Caco-2 (cell line): Measurements from ENCODE around the gene IGSF21. TPM values are rescaled to one million over a fixed set of nuclear protein-coding genes. Genes with fewer than 3 reads are reported as not detected.

Experiments
- BruUV-seq: library from RNA; stranded (reverse); fragments of 400-500 nt; replicated peaks from 2 replicates; lab custom pipeline; 2021; lab: Mats Ljungman, UMichigan
- CTCF ChIA-PET: fragments of 300-600 bp; sonication (Branson Sonifier 250); formaldehyde crosslinking; loops from one replicate; lab custom pipeline; 2022; ENCODE audit warnings: antibody characterized with exemption; lab: Charles Lee
- POLR2A ChIA-PET: fragments of 300-600 bp; sonication (Branson Sonifier 250); formaldehyde crosslinking; loops from one replicate; lab custom pipeline; 2022; ENCODE audit warnings: antibody characterized with exemption; lab: Charles Lee
- DNase-seq, 2 experiments: peaks; one replicate each; pipeline versions ENCODE4 v3.0.0 to v3.0.0-alpha.2; 2020 to 2022
- H3K27me3 ChIP-seq: replicated peaks from 2 replicates; pipeline ENCODE4 v1.6.0; 2011; ENCODE audit warnings: low read length; ENCODE audit not compliant: control insufficient read depth, insufficient read depth
- H3K36me3 ChIP-seq: 2 replicates; pipeline ENCODE4 v1.5.1; 2011; ENCODE audit warnings: low read length; ENCODE audit not compliant: control insufficient read depth, insufficient read depth
- H3K4me1 ChIP-seq: fragments of 250-450 bp; sonication (Bioruptor Pico); 2 replicates; pipeline ENCODE4 v1.5.1; 2020; ENCODE audit warnings: mild to moderate bottlenecking
- H3K4me3 ChIP-seq: 2 replicates; pipeline ENCODE4 v1.5.1; 2011; ENCODE audit warnings: low read depth, mild to moderate bottlenecking, control low read depth, low read length
- H3K9me3 ChIP-seq: fragments of 250-450 bp; sonication (Bioruptor Pico); 2 replicates; pipeline ENCODE4 v1.5.1; 2020; ENCODE audit warnings: mild to moderate bottlenecking, moderate library complexity
- H3K27ac Mint-ChIP-seq: one replicate; pipeline ENCODE4 v1.8.0; 2022; ENCODE audit warnings: mixed read lengths; ENCODE audit not compliant: unreplicated experiment
- H3K27me3 Mint-ChIP-seq: one replicate; pipeline ENCODE4 v1.8.0; 2022; ENCODE audit warnings: mixed read lengths; ENCODE audit not compliant: insufficient read depth, unreplicated experiment
- H3K36me3 Mint-ChIP-seq: one replicate; pipeline ENCODE4 v1.8.0; 2022; ENCODE audit warnings: mild to moderate bottlenecking, mixed read lengths; ENCODE audit not compliant: insufficient read depth, unreplicated experiment
- H3K4me1 Mint-ChIP-seq: one replicate; pipeline ENCODE4 v1.8.0; 2022; ENCODE audit warnings: low read depth, mixed read lengths; ENCODE audit not compliant: unreplicated experiment
- H3K4me3 Mint-ChIP-seq: one replicate; pipeline ENCODE4 v1.8.0; 2022; ENCODE audit warnings: mild to moderate bottlenecking, moderate library complexity, mixed read lengths; ENCODE audit not compliant: unreplicated experiment
- H3K9me3 Mint-ChIP-seq: one replicate; pipeline ENCODE4 v1.8.0; 2022; ENCODE audit warnings: mixed read lengths; ENCODE audit not compliant: unreplicated experiment
- intact Hi-C: fragments of 100-400 bp; cut with micrococcal nuclease; formaldehyde crosslinking; loops from one replicate; pipeline ENCODE4 v1.10.0; 2022; ENCODE audit not compliant: unreplicated experiment
- total RNA-seq: library from RNA; stranded (reverse); gene quantifications from 2 replicates; pipeline ENCODE4 v1.2.3, GENCODE V29; 2022
- TF ChIP-seq, protein P1 (sequence below), 2 experiments: fragments of 200-600 bp in 1 of 2; IDR thresholded peaks; 1 replicate in 1 of 2; 2 replicates in 1 of 2; pipeline versions ENCODE4 v1.5.1 to v1.8.0; 2011 to 2022; ENCODE audit warnings: antibody characterized with exemption in 1 of 2, control low read depth in 1 of 2, inconsistent platforms in 1 of 2, low read depth in 1 of 2, low read length in 1 of 2, mild to moderate bottlenecking in 1 of 2, moderate library complexity in 1 of 2; ENCODE audit not compliant: insufficient read depth in 1 of 2, severe bottlenecking in 1 of 2, unreplicated experiment in 1 of 2

The IGSF21 gene
- total RNA-seq, 1 experiment from 2014 or later: not detected

GRCh38 chr1:18058981-18059605 lies 48.5 kb upstream of the IGSF21 start:
- ChIA-PET POLR2A (no interaction called here), CTCF (no interaction called here)
- Mint-ChIP-seq H3K9me3 (no peaks in the 10 kb centered on the region), H3K27ac (no peak overlapping the region), H3K27me3 (peaks cover 13% of the 10 kb centered on the region), H3K4me3 (no peak overlapping the region), H3K36me3 (no peaks in the 10 kb centered on the region), H3K4me1 (no peaks in the 10 kb centered on the region)
- intact Hi-C loops: no loop called here
- no TSS peak for BruUV-seq
- TF ChIP-seq, protein P1, sequence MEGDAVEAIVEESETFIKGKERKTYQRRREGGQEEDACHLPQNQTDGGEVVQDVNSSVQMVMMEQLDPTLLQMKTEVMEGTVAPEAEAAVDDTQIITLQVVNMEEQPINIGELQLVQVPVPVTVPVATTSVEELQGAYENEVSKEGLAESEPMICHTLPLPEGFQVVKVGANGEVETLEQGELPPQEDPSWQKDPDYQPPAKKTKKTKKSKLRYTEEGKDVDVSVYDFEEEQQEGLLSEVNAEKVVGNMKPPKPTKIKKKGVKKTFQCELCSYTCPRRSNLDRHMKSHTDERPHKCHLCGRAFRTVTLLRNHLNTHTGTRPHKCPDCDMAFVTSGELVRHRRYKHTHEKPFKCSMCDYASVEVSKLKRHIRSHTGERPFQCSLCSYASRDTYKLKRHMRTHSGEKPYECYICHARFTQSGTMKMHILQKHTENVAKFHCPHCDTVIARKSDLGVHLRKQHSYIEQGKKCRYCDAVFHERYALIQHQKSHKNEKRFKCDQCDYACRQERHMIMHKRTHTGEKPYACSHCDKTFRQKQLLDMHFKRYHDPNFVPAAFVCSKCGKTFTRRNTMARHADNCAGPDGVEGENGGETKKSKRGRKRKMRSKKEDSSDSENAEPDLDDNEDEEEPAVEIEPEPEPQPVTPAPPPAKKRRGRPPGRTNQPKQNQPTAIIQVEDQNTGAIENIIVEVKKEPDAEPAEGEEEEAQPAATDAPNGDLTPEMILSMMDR (IDR thresholded peaks at IDR 0.05; ENCODE audit: insufficient read depth in 1 of 2, low read depth in 1 of 2, low read length in 1 of 2, severe bottlenecking in 1 of 2, unreplicated experiment in 1 of 2): no peak
- Histone ChIP-seq H3K36me3 (no peaks in the 10 kb centered on the region), H3K4me1 (no peaks in the 10 kb centered on the region), H3K9me3 (no peaks in the 10 kb centered on the region), H3K27me3 (no peaks in the 10 kb centered on the region; the same call in 1 of the 2 replicates), H3K4me3 (no peak overlapping the region)
- DNase-seq: no peak

DNA sequence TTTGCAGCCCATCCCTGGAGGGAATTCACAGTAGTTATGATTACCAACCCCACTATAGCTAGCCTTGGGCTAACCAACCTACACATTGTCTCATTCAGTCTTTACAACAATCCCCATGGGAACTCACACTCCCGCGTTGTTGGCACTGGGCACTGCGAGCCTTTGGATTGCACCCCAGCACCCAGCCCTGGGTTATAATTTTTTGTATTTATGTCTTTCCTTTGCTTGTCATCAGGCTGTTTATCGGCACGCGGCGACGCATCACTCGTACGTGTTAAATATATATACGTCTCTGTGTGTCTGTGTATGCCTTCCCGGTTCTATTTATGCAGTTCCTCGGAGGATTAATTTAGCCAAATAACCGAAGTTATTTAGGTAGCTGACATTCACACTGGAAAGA lies 47.2 kb upstream of the IGSF21 start:
- CTCF ChIA-PET: no interaction called here

DNA sequence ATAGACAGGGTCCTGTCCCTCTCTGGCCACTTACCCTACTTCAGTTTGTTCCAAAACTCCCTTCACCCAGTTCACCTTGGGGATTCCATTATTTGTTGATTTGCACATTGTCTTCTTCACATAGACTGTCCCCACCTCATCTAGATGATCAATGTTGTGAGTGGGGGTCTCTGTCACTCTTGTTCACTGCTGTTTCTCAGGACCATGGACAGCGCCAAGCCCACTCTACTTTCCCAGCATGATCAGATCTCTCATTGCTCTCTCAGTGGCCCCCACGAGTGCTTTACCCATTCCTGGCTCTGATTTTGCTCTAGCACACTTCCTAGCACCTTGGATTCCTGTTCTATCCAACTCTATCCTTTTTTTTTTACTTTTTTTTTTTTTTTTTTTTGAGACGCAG lies 45.4 kb upstream of the IGSF21 start:
- CTCF ChIA-PET: no interaction called here
- intact Hi-C loops: no loop called here
- no TSS peak for BruUV-seq
- Mint-ChIP-seq H3K27me3 (peaks cover 7% of the 10 kb centered on the region), H3K4me3 (no peak overlapping the region), H3K36me3 (no peaks in the 10 kb centered on the region), H3K4me1 (no peaks in the 10 kb centered on the region), H3K9me3 (no peaks in the 10 kb centered on the region), H3K27ac (no peak overlapping the region)
- Histone ChIP-seq H3K9me3 (no peaks in the 10 kb centered on the region), H3K4me3 (no peak overlapping the region), H3K27me3 (no peaks in the 10 kb centered on the region), H3K36me3 (no peaks in the 10 kb centered on the region), H3K4me1 (no peaks in the 10 kb centered on the region)
- TF ChIP-seq, protein P1 (IDR thresholded peaks at IDR 0.05; ENCODE audit: insufficient read depth in 1 of 2, low read depth in 1 of 2, low read length in 1 of 2, severe bottlenecking in 1 of 2, unreplicated experiment in 1 of 2): no peak
- DNase-seq: no peak
- POLR2A ChIA-PET: no interaction called here

More for the DNA sequence above, 47.2 kb upstream of the IGSF21 start:
- Histone ChIP-seq H3K9me3 (no peaks in the 10 kb centered on the region), H3K27me3 (no peaks in the 10 kb centered on the region), H3K36me3 (no peaks in the 10 kb centered on the region), H3K4me3 (no peak overlapping the region), H3K4me1 (no peaks in the 10 kb centered on the region)
- TF ChIP-seq, protein P1 (IDR thresholded peaks at IDR 0.05; ENCODE audit: insufficient read depth in 1 of 2, low read depth in 1 of 2, low read length in 1 of 2, severe bottlenecking in 1 of 2, unreplicated experiment in 1 of 2): no peak
- DNase-seq: no peak
- POLR2A ChIA-PET: no interaction called here
- no peaks in the 10 kb centered on the region for H3K4me1 Mint-ChIP-seq
- no peak overlapping the region for H3K27ac Mint-ChIP-seq
- H3K9me3 Mint-ChIP-seq: no peaks in the 10 kb centered on the region
- no peaks in the 10 kb centered on the region for H3K36me3 Mint-ChIP-seq
- no peak overlapping the region for H3K4me3 Mint-ChIP-seq
- no TSS peak for BruUV-seq
- H3K27me3 Mint-ChIP-seq: peaks cover 10% of the 10 kb centered on the region
- intact Hi-C loops: no loop called here
